ENCODE results near the gene F2R.
"Not testable (repeated sequence)": the region's sequence is repeated elsewhere in the genome, so short reads cannot be mapped to it uniquely, and the experiment has no call there.

Gene F2R

DNA sequence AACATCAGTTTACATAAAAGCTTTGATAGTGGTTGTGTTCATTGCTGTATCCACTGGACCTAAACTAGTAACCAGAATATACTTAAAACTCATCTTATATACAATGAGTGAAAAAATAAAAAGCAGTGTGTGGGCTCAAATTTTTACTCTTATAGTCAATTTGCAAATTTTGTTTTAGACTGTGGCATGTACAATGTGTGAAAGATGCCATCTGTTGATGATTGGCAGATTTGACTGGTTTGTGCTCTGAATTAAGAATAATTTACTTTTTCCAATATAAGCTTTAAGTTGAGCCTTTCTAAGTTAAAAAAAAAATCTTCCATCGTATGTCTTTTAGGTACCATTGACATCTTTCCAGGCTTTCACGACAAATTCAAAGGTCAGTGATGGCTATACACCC lies 60.5 kb downstream of the F2R start:
- Histone ChIP-seq H3K4ac (ENCODE audit: low read depth, low read length) (no peak overlapping the region), H4K12ac (ENCODE audit: low read depth, low read length) (no peak overlapping the region), H3K18ac (ENCODE audit: low read length) (no peak overlapping the region), H4K8ac (ENCODE audit: low read depth, low read length) (no peak overlapping the region), H3K79me1 (ENCODE audit: low read length) (no peaks in the 10 kb centered on the region), H3K4me3 (ENCODE audit: low read depth, low read length) (no peak overlapping the region), H3K27ac (ENCODE audit: low read depth, low read length) (no peak overlapping the region), H3K9ac (ENCODE audit: low read length) (no peak overlapping the region), H3K4me2 (ENCODE audit: low read length) (no peak overlapping the region), H2BK120ac (ENCODE audit: insufficient read depth, low read length, poor library complexity) (no peak overlapping the region), H3K14ac (ENCODE audit: low read length) (no peak overlapping the region), H3K4me1 (ENCODE audit: control insufficient read depth in 1 of 2, insufficient read depth in 2 of 2, low read length in 2 of 2) (peaks cover 0 to 2% of the 10 kb centered on the region in 2 experiments), H3K9me3 (ENCODE audit: insufficient read depth, low read depth, low read length) (no peaks in the 10 kb centered on the region), H2BK12ac (ENCODE audit: low read length) (no peak overlapping the region), H3K79me2 (ENCODE audit: control insufficient read depth, insufficient read depth, low read length, poor library complexity) (no peaks in the 10 kb centered on the region), H3K27me3 (ENCODE audit: insufficient read depth, low read length) (no peaks in the 10 kb centered on the region), H4K91ac (ENCODE audit: low read depth, low read length) (no peak overlapping the region), H2AK5ac (ENCODE audit: low read length) (no peak overlapping the region), H3K23ac (ENCODE audit: low read length) (no peak overlapping the region), H2BK5ac (ENCODE audit: low read depth, low read length, poor library complexity) (no peak overlapping the region), H2AFZ (ENCODE audit: insufficient read depth, low read length, poor library complexity) (no peak overlapping the region), H3K36me3 (ENCODE audit: control insufficient read depth in 1 of 2, insufficient read depth in 2 of 2, low read length in 2 of 2) (no peaks in the 10 kb centered on the region)
- no CpG with 5 or more reads among the region's 2 CpGs for WGBS (ENCODE audit: extremely low coverage, insufficient coverage, insufficient read length)
- DNase-seq, result no peak

GRCh38 chr5:76780616-76781015 lies 64.7 kb downstream of the F2R start:
- not testable (repeated sequence) for H3K79me1 ChIP-seq (ENCODE audit: low read length); H4K12ac ChIP-seq (ENCODE audit: low read depth, low read length); H3K79me2 ChIP-seq (ENCODE audit: control insufficient read depth, insufficient read depth, low read length, poor library complexity); H4K91ac ChIP-seq (ENCODE audit: low read depth, low read length); H3K27me3 ChIP-seq (ENCODE audit: insufficient read depth, low read length); H3K18ac ChIP-seq (ENCODE audit: low read length); H3K4me2 ChIP-seq (ENCODE audit: low read length); H3K4ac ChIP-seq (ENCODE audit: low read depth, low read length); H2BK5ac ChIP-seq (ENCODE audit: low read depth, low read length, poor library complexity); H3K4me1 ChIP-seq (ENCODE audit: control insufficient read depth in 1 of 2, insufficient read depth in 2 of 2, low read length in 2 of 2); H3K4me3 ChIP-seq (ENCODE audit: low read depth, low read length); H3K9me3 ChIP-seq (ENCODE audit: insufficient read depth, low read depth, low read length); H3K27ac ChIP-seq (ENCODE audit: low read depth, low read length); H3K9ac ChIP-seq (ENCODE audit: low read length); DNase-seq; H3K14ac ChIP-seq (ENCODE audit: low read length); H2BK12ac ChIP-seq (ENCODE audit: low read length); H4K8ac ChIP-seq (ENCODE audit: low read depth, low read length); H2AK5ac ChIP-seq (ENCODE audit: low read length); H2AFZ ChIP-seq (ENCODE audit: insufficient read depth, low read length, poor library complexity); H3K36me3 ChIP-seq (ENCODE audit: control insufficient read depth in 1 of 2, insufficient read depth in 2 of 2, low read length in 2 of 2); H3K23ac ChIP-seq (ENCODE audit: low read length); H2BK120ac ChIP-seq (ENCODE audit: insufficient read depth, low read length, poor library complexity)
- WGBS (ENCODE audit: extremely low coverage, insufficient coverage, insufficient read length), result no CpG with 5 or more reads among the region's 4 CpGs

- H3K14ac ChIP-seq (ENCODE audit: low read length), result no peak overlapping the region
- H3K27ac ChIP-seq (ENCODE audit: low read depth, low read length), result no peak overlapping the region
- no peak overlapping the region for H3K4me2 ChIP-seq (ENCODE audit: low read length)
- no peak overlapping the region for H3K23ac ChIP-seq (ENCODE audit: low read length)
- no peak overlapping the region for H2AFZ ChIP-seq (ENCODE audit: insufficient read depth, low read length, poor library complexity)
- H4K8ac ChIP-seq (ENCODE audit: low read depth, low read length), result no peak overlapping the region
- H2AK5ac ChIP-seq (ENCODE audit: low read length), result no peak overlapping the region
- no peaks in the 10 kb centered on the region for H3K36me3 ChIP-seq (ENCODE audit: control insufficient read depth in 1 of 2, insufficient read depth in 2 of 2, low read length in 2 of 2)
- no peaks in the 10 kb centered on the region for H3K79me2 ChIP-seq (ENCODE audit: control insufficient read depth, insufficient read depth, low read length, poor library complexity)
- H3K4me1 ChIP-seq (ENCODE audit: control insufficient read depth in 1 of 2, insufficient read depth in 2 of 2, low read length in 2 of 2), result peaks cover 5 to 8% of the 10 kb centered on the region in 2 experiments
- no peaks in the 10 kb centered on the region for H3K9me3 ChIP-seq (ENCODE audit: insufficient read depth, low read depth, low read length)
- H3K27me3 ChIP-seq (ENCODE audit: insufficient read depth, low read length), result no peaks in the 10 kb centered on the region
- H3K4ac ChIP-seq (ENCODE audit: low read depth, low read length), result no peak overlapping the region
- DNase-seq, result no peak
- H2BK120ac ChIP-seq (ENCODE audit: insufficient read depth, low read length, poor library complexity), result no peak overlapping the region
- H3K4me3 ChIP-seq (ENCODE audit: low read depth, low read length), result no peak overlapping the region
- H2BK5ac ChIP-seq (ENCODE audit: low read depth, low read length, poor library complexity), result peak overlapping the region; percentile 7
- H4K91ac ChIP-seq (ENCODE audit: low read depth, low read length), result no peak overlapping the region
- H3K18ac ChIP-seq (ENCODE audit: low read length), result no peak overlapping the region
- no peaks in the 10 kb centered on the region for H3K79me1 ChIP-seq (ENCODE audit: low read length)
- no peak overlapping the region for H4K12ac ChIP-seq (ENCODE audit: low read depth, low read length)
- no CpG with 5 or more reads among the region's 10 CpGs for WGBS (ENCODE audit: extremely low coverage, insufficient coverage, insufficient read length)
- H2BK12ac ChIP-seq (ENCODE audit: low read length), result no peak overlapping the region
- H3K9ac ChIP-seq (ENCODE audit: low read length), result no peak overlapping the region
Measured at GRCh38 chr5:76781775-76782174, 65.8 kb downstream of the F2R start.

- no peak overlapping the region for H2BK5ac ChIP-seq (ENCODE audit: low read depth, low read length, poor library complexity)
- no peak overlapping the region for H3K4ac ChIP-seq (ENCODE audit: low read depth, low read length)
- H4K12ac ChIP-seq (ENCODE audit: low read depth, low read length), result no peak overlapping the region
- no peak overlapping the region for H2BK12ac ChIP-seq (ENCODE audit: low read length)
- H3K9ac ChIP-seq (ENCODE audit: low read length), result no peak overlapping the region
- no CpG with 5 or more reads among the region's 3 CpGs for WGBS (ENCODE audit: extremely low coverage, insufficient coverage, insufficient read length)
- H3K79me2 ChIP-seq (ENCODE audit: control insufficient read depth, insufficient read depth, low read length, poor library complexity), result no peaks in the 10 kb centered on the region
- no peak overlapping the region for H3K4me3 ChIP-seq (ENCODE audit: low read depth, low read length)
- no peaks in the 10 kb centered on the region for H3K27me3 ChIP-seq (ENCODE audit: insufficient read depth, low read length)
- H3K23ac ChIP-seq (ENCODE audit: low read length), result no peak overlapping the region
- no peak overlapping the region for H3K27ac ChIP-seq (ENCODE audit: low read depth, low read length)
- no peak for DNase-seq
- no peak overlapping the region for H2AFZ ChIP-seq (ENCODE audit: insufficient read depth, low read length, poor library complexity)
- H4K8ac ChIP-seq (ENCODE audit: low read depth, low read length), result no peak overlapping the region
- H2BK120ac ChIP-seq (ENCODE audit: insufficient read depth, low read length, poor library complexity), result no peak overlapping the region
- H3K14ac ChIP-seq (ENCODE audit: low read length), result no peak overlapping the region
- no peak overlapping the region for H2AK5ac ChIP-seq (ENCODE audit: low read length)
- H3K18ac ChIP-seq (ENCODE audit: low read length), result no peak overlapping the region
- no peaks in the 10 kb centered on the region for H3K79me1 ChIP-seq (ENCODE audit: low read length)
- no peaks in the 10 kb centered on the region for H3K36me3 ChIP-seq (ENCODE audit: control insufficient read depth in 1 of 2, insufficient read depth in 2 of 2, low read length in 2 of 2)
- H3K4me2 ChIP-seq (ENCODE audit: low read length), result no peak overlapping the region
- H4K91ac ChIP-seq (ENCODE audit: low read depth, low read length), result no peak overlapping the region
- H3K4me1 ChIP-seq (ENCODE audit: control insufficient read depth in 1 of 2, insufficient read depth in 2 of 2, low read length in 2 of 2), result peaks cover 5 to 8% of the 10 kb centered on the region in 2 experiments
- no peaks in the 10 kb centered on the region for H3K9me3 ChIP-seq (ENCODE audit: insufficient read depth, low read depth, low read length)
Measured at GRCh38 chr5:76782444-76782843, 66.5 kb downstream of the F2R start.

All from trophoblast cell (in vitro differentiated cells and primary cell).